GM18858 (cell line): ENCODE data around the gene CD19.
"Not testable (repeated sequence)": the region's sequence is repeated elsewhere in the genome, so short reads cannot be mapped to it uniquely, and the experiment has no call there.

Experiments used
- ATAC-seq: cut with Tn5 transposase; IDR thresholded peaks from one replicate; pipeline ENCODE4 v1.9.1; 2021; ENCODE audit not compliant: unreplicated experiment

The CD19 gene

GRCh38 chr16:28935924-28936783, 4.4 kb downstream of the CD19 start:
- ATAC-seq, result no peak

DNA sequence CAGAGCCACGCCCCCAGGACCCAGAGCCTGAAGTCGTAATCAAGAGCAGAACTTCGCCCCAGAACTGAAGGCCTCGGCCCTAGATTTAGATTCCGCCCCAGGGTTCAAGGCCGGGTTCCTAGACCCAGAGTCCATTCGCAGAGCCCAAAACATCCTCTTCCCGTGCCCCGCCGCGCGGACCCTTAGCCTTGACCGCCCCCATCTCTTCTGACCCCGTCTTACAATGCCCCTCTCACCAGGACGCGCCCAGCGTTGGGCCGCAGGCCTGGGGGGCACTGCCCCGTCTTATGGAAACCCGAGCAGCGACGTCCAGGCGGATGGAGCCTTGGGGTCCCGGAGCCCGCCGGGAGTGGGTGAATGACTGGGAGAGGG, 5.0 kb downstream of the CD19 start:
- no peak for ATAC-seq

DNA sequence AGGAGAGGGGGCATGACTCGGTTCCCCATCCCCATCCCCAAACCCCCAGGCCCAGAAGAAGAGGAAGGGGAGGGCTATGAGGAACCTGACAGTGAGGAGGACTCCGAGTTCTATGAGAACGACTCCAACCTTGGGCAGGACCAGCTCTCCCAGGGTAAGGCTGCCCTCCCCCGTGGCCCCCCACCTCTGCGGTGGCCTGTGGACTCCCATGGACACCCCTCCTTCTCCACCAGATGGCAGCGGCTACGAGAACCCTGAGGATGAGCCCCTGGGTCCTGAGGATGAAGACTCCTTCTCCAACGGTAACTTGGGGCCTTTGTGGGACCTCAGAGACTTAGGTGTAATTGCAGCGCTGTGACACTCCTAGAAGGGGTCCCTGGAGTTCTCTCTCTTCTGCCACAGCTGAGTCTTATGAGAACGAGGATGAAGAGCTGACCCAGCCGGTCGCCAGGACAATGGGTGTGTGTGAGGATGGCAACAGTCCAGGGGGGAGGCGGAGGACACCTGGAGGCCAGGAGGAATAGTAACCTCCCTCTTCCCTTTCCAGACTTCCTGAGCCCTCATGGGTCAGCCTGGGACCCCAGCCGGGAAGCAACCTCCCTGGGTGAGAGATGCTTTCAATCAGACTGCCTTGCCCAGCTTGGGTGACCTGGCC, 5.6 kb downstream of the CD19 start:
- no peak for ATAC-seq

- no peak for ATAC-seq
These were observed 7.0 kb downstream of the CD19 start for GRCh38 chr16:28938721-28939120.

DNA sequence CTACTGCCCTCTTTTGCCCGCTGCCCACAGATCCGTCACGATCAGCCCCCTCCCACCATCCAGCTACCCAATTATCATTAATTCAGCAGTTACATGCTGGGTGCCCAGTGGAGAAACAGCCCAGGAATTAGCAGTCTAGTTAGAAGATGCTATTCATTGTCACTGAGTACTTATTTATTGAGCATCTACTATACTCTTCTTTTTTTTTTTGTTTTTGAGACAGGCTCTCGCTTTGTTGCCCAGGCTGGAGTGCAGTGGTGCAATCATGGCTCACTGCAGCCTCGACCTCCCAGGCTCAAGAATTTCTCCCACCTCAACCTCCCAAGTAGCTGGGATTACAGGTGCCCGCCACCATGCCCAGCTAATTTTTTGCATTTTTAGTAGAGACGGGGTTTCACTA, 8.1 kb downstream of the CD19 start:
- ATAC-seq, result not testable (repeated sequence)

GRCh38 chr16:28943281-28943680, 11.5 kb downstream of the CD19 start:
- ATAC-seq, result no peak

- ATAC-seq, result no peak
These were observed 14.9 kb downstream of the CD19 start for GRCh38 chr16:28946681-28947080.

GRCh38 chr16:28950648-28951409, 19.1 kb downstream of the CD19 start, which contains the start of gene NFATC2IP:
Gene NFATC2IP, plus strand, starts transcription at chr16:28950937. Its CDS starts 75 bp downstream, at chr16:28951012.
- peak; percentile 90 for ATAC-seq

DNA sequence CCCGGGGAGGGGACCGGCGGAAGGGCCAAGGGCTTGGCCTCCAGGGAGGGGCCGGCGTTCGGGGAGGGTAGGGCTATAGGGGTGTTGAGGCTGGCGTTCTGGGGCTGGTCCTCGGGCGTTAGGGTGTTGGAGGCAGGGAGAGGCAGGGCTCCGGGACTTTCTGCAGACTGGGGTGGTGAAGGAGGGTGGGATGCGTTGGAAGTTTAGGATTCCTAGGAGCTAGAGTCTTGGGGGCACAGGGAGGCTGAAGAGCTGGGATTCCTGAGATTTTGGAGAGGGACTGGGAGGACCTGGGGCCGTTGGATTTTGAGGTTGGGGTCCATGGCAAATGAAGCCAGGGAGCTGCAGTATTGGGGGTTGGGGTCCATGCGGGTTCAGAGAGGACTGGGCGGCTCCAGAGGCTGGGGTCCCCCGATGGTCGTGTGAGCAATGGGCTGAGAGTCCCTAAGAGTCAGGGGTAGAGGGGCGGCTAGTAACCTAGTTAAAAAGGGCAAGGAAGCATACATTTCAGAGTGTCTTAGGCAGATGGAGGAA, 19.7 kb downstream of the CD19 start:
- ATAC-seq, result no peak

DNA sequence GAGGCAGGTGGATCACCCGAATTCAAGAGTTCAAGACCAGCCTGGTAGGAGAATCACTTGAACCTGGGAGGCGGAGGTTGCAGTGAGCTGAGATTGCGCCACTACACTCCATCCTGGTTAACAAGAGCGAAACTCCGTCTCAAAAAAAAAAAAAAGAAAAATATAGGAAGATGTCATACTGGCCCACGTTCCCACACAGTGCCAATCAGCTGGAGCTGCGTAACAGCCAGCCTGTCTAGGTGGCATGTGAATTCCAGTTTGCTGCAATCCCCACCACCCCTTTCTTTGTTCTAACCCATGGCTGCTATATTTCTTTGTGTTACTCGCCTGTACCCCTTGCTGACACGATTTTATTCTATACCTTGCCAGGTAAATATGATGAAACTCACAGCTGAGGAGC, 26.4 kb downstream of the CD19 start:
- no peak for ATAC-seq

- ATAC-seq, result no peak
These were observed 27.1 kb downstream of the CD19 start for GRCh38 chr16:28958836-28959235.

DNA sequence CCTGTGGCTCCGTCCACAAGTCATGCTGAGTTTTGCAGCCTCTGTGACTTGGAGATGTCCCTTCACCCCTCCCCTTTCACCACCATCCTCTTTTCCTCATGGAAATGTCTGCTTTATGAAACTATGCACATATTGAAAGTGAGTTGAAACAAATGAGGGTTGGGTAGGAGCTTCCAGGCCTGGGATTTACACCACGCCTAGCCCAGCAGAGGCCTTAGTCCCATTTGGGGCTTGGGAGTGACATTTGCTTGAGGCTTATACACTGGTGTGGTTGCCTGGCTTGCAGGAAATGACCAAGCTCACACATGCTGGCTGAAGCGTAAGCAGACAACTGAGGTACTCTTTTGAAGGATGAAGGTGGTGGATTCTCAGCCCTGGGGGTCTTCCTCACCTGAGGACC, 32.3 kb downstream of the CD19 start:
- ATAC-seq, result no peak

DNA sequence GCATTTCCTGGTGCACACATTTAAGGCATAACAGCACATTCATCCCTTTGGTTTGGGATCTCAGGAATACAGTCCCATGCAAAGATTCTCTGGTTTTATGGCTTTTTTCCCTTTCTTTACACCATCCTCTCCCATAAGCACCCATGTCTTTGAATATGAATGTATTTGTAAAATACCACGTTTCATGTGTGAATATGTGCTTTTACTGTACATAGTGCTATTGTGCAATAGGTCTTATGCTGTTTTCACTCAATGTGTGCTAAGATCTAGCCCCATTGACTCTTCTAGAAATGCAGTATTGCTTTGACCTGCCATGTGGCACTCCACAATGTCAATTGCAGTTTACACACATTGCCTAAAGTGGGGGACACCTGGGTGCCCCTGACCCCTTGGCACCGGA, 32.7 kb downstream of the CD19 start:
- no peak for ATAC-seq

- ATAC-seq, result no peak
These were observed 35.4 kb downstream of the CD19 start for GRCh38 chr16:28967156-28967555.

GRCh38 chr16:28969696-28970095, 37.9 kb downstream of the CD19 start:
- not testable (repeated sequence) for ATAC-seq

- ATAC-seq, result peak; percentile 5
These were observed 42.3 kb downstream of the CD19 start for GRCh38 chr16:28974007-28974436.

DNA sequence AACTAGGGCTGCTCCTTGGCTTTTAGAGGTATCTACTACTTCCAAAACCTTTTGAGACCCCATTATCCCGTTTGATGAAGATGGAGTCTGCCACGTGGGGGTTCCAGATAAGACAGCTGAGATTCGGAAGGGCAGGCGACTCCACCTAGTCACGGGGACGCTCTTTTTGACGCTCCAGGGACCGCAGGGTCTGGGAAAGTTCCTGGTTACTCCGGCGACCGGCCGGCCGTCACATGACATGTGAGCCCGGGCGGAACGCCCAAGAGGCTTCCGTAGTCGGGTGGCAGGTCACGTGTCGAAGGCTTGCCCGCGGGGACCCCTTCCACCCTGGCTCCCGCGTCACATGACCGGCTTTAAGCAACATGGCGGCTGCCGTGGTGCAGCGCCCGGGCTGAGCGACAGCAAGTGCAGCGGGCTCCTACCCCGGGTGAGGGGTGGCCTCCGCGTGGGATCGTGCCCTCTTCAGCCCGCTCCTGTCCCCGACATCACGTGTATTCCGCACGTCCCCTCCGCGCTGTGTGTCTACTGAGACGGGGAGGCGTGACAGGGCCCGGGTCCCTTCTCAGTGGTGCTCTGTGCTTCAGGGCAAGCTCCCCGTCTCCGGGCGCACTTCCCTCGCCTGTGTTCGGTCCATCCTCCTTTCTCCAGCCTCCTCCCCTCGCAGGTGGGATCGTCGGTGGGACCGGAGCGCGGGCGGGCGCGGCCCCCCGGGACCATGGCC, 42.8 kb downstream of the CD19 start, which contains the start of gene SPNS1:
TSS of gene SPNS1 (plus strand) at position 342 of the 721 bp plus-strand sequence. CDS start at position 716, 374 bp downstream.
- ATAC-seq, result peak; percentile 72

DNA sequence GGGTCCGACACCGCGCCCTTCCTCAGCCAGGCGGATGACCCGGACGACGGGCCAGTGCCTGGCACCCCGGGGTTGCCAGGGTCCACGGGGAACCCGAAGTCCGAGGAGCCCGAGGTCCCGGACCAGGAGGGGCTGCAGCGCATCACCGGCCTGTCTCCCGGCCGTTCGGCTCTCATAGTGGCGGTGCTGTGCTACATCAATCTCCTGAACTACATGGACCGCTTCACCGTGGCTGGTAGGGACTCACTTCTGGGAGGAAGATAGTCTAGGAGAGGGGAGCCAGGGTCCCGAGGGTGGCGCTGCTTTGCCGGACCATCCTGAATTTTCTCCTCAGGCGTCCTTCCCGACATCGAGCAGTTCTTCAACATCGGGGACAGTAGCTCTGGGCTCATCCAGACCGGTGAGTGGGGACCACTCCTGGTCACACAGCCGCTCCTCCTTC, 43.4 kb downstream of the CD19 start:
- ATAC-seq, result no peak

DNA sequence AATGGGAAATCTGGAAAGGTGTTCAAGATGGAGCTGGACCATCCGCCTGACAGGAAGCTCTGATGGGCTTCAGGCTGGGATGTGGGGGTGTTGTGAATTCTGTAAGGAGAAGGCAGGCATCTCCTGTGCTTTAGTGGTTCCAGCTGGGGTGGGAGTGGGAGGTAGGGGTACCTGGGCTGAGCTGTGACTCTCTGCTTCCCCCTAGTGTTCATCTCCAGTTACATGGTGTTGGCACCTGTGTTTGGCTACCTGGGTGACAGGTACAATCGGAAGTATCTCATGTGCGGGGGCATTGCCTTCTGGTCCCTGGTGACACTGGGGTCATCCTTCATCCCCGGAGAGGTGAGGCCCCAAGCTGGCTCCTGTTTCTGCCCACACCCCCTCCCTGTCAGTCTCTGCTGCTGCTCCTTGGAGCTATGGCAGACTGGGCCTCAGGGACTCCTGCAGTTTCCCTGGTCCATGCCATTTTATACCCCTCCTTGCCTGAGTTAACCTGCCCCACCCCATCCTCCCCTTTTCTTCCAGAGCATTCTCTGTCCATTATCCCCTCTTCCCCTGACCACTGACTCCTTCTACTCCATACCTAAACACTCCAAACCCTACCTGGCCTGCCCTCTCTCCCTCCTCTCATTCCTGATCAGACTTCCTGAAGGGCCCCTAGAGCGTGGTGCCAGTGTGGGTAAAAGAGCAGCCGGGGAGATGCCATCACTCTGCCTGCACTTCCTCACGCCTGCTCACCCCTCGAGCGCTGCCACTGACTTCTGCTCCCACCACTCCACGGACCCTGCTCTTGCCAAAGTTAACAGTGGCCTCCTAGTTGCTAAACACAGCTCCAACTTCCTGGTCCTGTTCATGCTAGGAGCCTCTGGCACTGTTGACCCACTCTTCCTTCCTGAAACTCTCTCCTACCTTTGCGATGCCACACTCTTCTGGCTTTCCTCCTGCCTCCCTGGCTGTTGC, 46.2 kb downstream of the CD19 start:
- ATAC-seq, result no peak
